ENCODE results near the gene MAPKAPK3. TPM values are rescaled to one million over a fixed set of nuclear protein-coding genes. Genes with fewer than 3 reads are reported as not detected.

Gene MAPKAPK3
- total and polyA plus RNA-seq, 2 donors from 2014 or later = 68.0 to 75.8 TPM

- FAIRE-seq = no peak
- H3K9ac ChIP-seq (ENCODE audit: low read length in 3 of 3) = peak overlapping the region in 1 of 3 donors; percentile 8
- no peaks in the 10 kb centered on the region for H3K27me3 ChIP-seq (ENCODE audit: control insufficient read depth, insufficient read depth, low read length)
- intact Hi-C loops (cut with DNase I) = no loop called here
- H3K4me1 ChIP-seq (ENCODE audit: control insufficient read depth in 2 of 3, insufficient read depth in 2 of 3, low read depth in 1 of 3, low read length in 3 of 3) = peaks cover 0 to 16% (median 10%) of the 10 kb centered on the region in 3 donors
- H3K36me3 ChIP-seq (ENCODE audit: control insufficient read depth in 2 of 3, insufficient read depth in 3 of 3, low read length in 3 of 3) = peaks cover 0 to 3% (median 0%) of the 10 kb centered on the region in 3 donors
- no peak overlapping the region for H3K27ac ChIP-seq (ENCODE audit: low read depth in 2 of 2, low read length in 2 of 2)
- no peak for DNase-seq
- H3K4me3 ChIP-seq (ENCODE audit: low read length in 3 of 3) = no peak overlapping the region
- TF ChIP-seq CTCF (IDR thresholded peaks at IDR 0.05; ENCODE audit: borderline replicate concordance, extremely low read depth, insufficient read depth) = no peak
- no peaks in the 10 kb centered on the region for H3K9me3 ChIP-seq (ENCODE audit: control insufficient read depth in 2 of 3, insufficient read depth in 1 of 3, low read length in 3 of 3)
Observed at GRCh38 chr3:50588759-50589433, 28.1 kb upstream of the MAPKAPK3 start.

- Histone ChIP-seq H3K9ac (ENCODE audit: low read length in 3 of 3) (peak overlapping the region in 1 of 3 donors; percentile 34), H3K36me3 (ENCODE audit: control insufficient read depth in 2 of 3, insufficient read depth in 3 of 3, low read length in 3 of 3) (no peaks in the 10 kb centered on the region), H3K27ac (ENCODE audit: low read depth in 2 of 2, low read length in 2 of 2) (peak overlapping the region; percentile 9 to 74), H3K4me1 (ENCODE audit: control insufficient read depth in 2 of 3, insufficient read depth in 2 of 3, low read depth in 1 of 3, low read length in 3 of 3) (peaks cover 0 to 16% (median 10%) of the 10 kb centered on the region in 3 donors), H3K4me3 (ENCODE audit: low read length in 3 of 3) (no peak overlapping the region), H3K9me3 (ENCODE audit: control insufficient read depth in 2 of 3, insufficient read depth in 1 of 3, low read length in 3 of 3) (no peaks in the 10 kb centered on the region), H3K27me3 (ENCODE audit: control insufficient read depth, insufficient read depth, low read length) (no peaks in the 10 kb centered on the region)
- intact Hi-C loops (cut with DNase I) = no loop called here
- no peak for TF ChIP-seq CTCF (IDR thresholded peaks at IDR 0.05; ENCODE audit: borderline replicate concordance, extremely low read depth, insufficient read depth)
- DNase-seq (no peak), FAIRE-seq (no peak)
Observed at GRCh38 chr3:50591196-50591741, 25.7 kb upstream of the MAPKAPK3 start.

- H3K27ac ChIP-seq (ENCODE audit: low read depth in 2 of 2, low read length in 2 of 2) = peak overlapping the region; percentile 13 to 32
- intact Hi-C loops (cut with DNase I) = no loop called here
- H3K4me1 ChIP-seq (ENCODE audit: control insufficient read depth in 2 of 3, insufficient read depth in 2 of 3, low read depth in 1 of 3, low read length in 3 of 3) = peaks cover 0 to 16% (median 7%) of the 10 kb centered on the region in 3 donors
Observed at GRCh38 chr3:50592568-50592967, 24.4 kb upstream of the MAPKAPK3 start.

More at GRCh38 chr3:50592568-50592967, 24.4 kb upstream of the MAPKAPK3 start:
- no peak for DNase-seq
- Histone ChIP-seq H3K4me3 (ENCODE audit: low read length in 3 of 3) (no peak overlapping the region), H3K27me3 (ENCODE audit: control insufficient read depth, insufficient read depth, low read length) (no peaks in the 10 kb centered on the region), H3K9me3 (ENCODE audit: control insufficient read depth in 2 of 3, insufficient read depth in 1 of 3, low read length in 3 of 3) (no peaks in the 10 kb centered on the region), H3K9ac (ENCODE audit: low read length in 3 of 3) (peak overlapping the region in 1 of 3 donors; percentile 19), H3K36me3 (ENCODE audit: control insufficient read depth in 2 of 3, insufficient read depth in 3 of 3, low read length in 3 of 3) (no peaks in the 10 kb centered on the region)
- no peak for TF ChIP-seq CTCF (IDR thresholded peaks at IDR 0.05; ENCODE audit: borderline replicate concordance, extremely low read depth, insufficient read depth)
- no peak for FAIRE-seq

All from kidney (tissue), 14 donors.